GM21717 (cell line): Measurements from ENCODE around the gene FAM219A.
"Not testable (repeated sequence)": the region's sequence is repeated elsewhere in the genome, so short reads cannot be mapped to it uniquely, and the experiment has no call there.

Source experiments
- ATAC-seq: cut with Tn5 transposase; IDR thresholded peaks from one replicate; pipeline ENCODE4 v1.9.1; 2021; ENCODE audit warnings: mild to moderate bottlenecking, moderate library complexity; ENCODE audit not compliant: unreplicated experiment

FAM219A gene

DNA sequence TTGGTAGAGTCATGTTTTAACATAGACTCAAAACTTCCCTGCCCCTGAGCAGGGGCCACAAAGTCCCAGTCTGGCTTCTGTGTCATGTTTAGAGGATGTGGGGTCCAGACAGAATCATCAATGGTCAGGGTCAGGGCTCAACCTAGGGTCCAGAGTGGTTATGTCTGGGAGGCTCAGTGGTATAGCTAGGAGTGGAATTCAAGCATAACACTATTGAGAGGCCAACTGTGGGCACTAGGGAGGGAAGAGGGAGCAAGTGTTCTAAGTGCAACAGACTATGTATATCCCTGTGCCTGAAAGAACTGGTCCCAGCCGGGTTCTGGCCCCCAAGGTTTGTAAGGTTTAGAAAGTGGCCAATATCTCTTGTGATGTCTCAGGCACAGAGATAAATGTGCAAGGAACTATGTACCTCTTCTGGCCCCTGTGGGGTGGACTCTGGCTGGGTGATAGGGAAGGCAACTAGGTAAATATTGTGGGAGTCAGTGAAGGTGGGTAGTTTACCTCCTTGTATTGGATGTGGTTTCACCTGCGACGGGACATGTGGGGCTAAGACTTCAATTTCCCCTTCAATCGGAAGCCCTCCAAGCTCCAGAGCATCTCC is 95.7 kb downstream of the FAM219A start:
- ATAC-seq, result no peak

DNA sequence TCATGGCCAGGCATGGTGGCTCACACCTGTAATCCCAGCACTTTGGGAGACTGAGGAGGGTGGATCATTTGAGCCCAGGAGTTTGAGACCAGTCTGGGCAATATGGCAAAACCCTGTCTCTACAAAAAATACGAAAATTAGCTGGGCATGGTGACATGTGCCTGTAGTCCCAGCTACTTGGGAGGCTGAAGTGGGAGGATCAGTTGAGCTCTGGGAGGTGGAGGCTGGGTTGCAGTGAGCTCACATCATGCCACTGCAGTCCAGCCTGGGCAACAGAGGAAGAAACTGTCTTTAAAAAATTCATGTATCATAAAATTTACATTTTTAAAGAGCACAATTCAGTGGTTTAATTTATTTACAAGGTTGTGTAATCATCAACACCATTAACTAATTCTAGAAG is 105.4 kb downstream of the FAM219A start:
- ATAC-seq, result not testable (repeated sequence)

DNA sequence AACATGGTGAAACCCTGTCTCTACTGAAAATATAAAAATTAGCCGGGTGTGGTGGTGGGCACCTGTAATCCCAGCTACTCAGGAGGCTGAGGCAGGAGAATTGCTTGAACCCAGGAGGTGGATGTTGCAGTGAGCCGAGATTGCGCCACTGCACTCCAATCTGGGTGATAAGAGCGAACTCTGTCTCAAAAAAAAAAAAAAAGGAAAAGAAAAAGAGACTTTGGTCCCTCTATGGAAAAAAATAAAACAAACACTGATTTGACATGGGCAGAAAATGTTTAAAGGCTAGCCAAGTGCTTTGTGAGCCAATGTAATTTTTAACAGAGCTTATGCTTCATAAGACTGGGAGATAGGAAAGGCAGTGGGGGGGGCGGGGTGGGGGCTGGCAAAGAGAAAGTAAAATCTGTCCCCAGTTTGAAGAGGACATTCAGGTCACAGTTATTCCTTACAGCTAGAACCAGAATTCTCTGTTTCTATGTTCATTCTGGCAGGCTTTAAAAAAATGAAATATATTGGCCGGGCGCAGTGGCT is 106.2 kb downstream of the FAM219A start:
- not testable (repeated sequence) for ATAC-seq

DNA sequence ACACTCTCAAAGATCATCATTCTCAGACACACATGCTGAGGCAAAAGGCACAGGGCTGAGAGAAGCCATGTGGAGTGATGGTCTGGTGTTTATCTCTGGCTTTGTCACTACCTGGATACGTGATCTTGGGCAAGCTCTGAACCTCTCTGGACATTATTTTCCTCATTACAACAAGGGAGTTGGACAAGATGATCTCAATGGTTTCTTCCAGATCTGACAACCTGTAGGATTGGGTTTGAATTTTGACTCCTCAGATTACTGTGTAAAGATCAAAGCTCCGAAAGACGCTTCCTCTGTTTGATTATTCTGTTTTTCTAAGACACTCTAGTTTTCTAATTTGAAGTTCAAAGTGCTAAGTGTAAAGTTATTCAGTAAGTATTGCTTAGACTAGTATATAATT is 109.0 kb downstream of the FAM219A start:
- no peak for ATAC-seq
